GM12878 (cell line): Measurements from ENCODE around the gene TGFBR3. TPM values are rescaled to one million over a fixed set of nuclear protein-coding genes. Genes with fewer than 3 reads are reported as not detected.

Experiments
- ATAC-seq: fragments of 200-7000 bp; cut with Tn5 transposase; 3 replicates; pipeline ENCODE4 v1.9.1; 2020; ENCODE audit warnings: mild to moderate bottlenecking, moderate library complexity
- BruUV-seq: library from RNA; stranded (reverse); fragments of 400-500 nt; replicated peaks from 2 replicates; lab custom pipeline; 2021; lab: Mats Ljungman, UMichigan
- CTCF ChIA-PET: fragments of 300-600 bp; sonication (Branson Sonifier 250); formaldehyde crosslinking; extraction: SDS; loops from one replicate; lab custom pipeline; 2021; ENCODE audit warnings: inconsistent platforms; lab: Yijun Ruan, JAX
- POLR2A ChIA-PET: fragments of 350-600 bp; formaldehyde crosslinking; extraction: SDS; loops from one replicate; lab custom pipeline; 2021; ENCODE audit warnings: inconsistent platforms; lab: Charles Lee
- RAD21 ChIA-PET: fragments of 300-600 bp; sonication (Branson Sonifier 250); formaldehyde crosslinking; loops from one replicate; lab custom pipeline; 2023; ENCODE audit warnings: antibody characterized with exemption; ENCODE audit not compliant: unreplicated experiment; lab: Charles Lee
- SMC1A ChIA-PET: fragments of 300-600 bp; sonication (Branson Sonifier 250); formaldehyde crosslinking; loops from one replicate; lab custom pipeline; 2023; ENCODE audit not compliant: unreplicated experiment, uncharacterized antibody; lab: Charles Lee
- DNase-seq: peaks from one replicate; pipeline ENCODE4 v3.0.0-alpha.2; 2011; ENCODE audit warnings: low read depth, low spot score
- FAIRE-seq: peaks from 3 replicates; lab custom pipeline; 2011; peaks lifted over from hg19 to GRCh38; lab: Jason Lieb, UNC
- H2AFZ ChIP-seq: 2 replicates; pipeline ENCODE4 v1.6.0; 2011; ENCODE audit warnings: low read depth, low read length, control low read depth; ENCODE audit not compliant: control insufficient read depth
- H3K27ac ChIP-seq: 2 replicates; pipeline ENCODE4 v1.5.1; 2011; ENCODE audit warnings: control low read depth; ENCODE audit not compliant: control insufficient read depth, insufficient read depth
- H3K27me3 ChIP-seq, 2 experiments: replicated peaks in 1 of 2; 2 replicates each; pipeline versions ENCODE4 v1.6.0 to v1.6.1; 2011; ENCODE audit warnings: low read length in 1 of 2; ENCODE audit not compliant: control insufficient read depth in 2 of 2, insufficient read depth in 2 of 2
- H3K36me3 ChIP-seq, 2 experiments: 2 replicates each; pipeline ENCODE4 v1.5.1; 2011; ENCODE audit warnings: low read length in 1 of 2; ENCODE audit not compliant: control insufficient read depth in 2 of 2, insufficient read depth in 2 of 2
- H3K4me1 ChIP-seq: 2 replicates; pipeline ENCODE4 v1.6.1; 2011; ENCODE audit warnings: mild to moderate bottlenecking, low read length, moderate library complexity, mixed read lengths; ENCODE audit not compliant: control insufficient read depth, insufficient read depth
- H3K4me2 ChIP-seq: 2 replicates; pipeline ENCODE4 v1.6.0; 2011; ENCODE audit warnings: control low read depth; ENCODE audit not compliant: control insufficient read depth, insufficient read depth
- H3K4me3 ChIP-seq: fragments of 200-600 bp; sonication (generic); 2 replicates; pipeline ENCODE4 v1.5.1; 2016
- H3K79me2 ChIP-seq: 2 replicates; pipeline ENCODE4 v1.6.0; 2011; ENCODE audit warnings: low read length; ENCODE audit not compliant: control insufficient read depth, insufficient read depth
- H3K9ac ChIP-seq: 2 replicates; pipeline ENCODE4 v1.8.0; 2011; ENCODE audit warnings: low read length, control low read depth, mixed read lengths; ENCODE audit not compliant: control insufficient read depth, insufficient read depth
- H3K9me3 ChIP-seq: replicated peaks from 3 replicates; pipeline ENCODE4 v1.5.1; 2011; ENCODE audit warnings: mild to moderate bottlenecking, low read length; ENCODE audit not compliant: control insufficient read depth, insufficient read depth
- H4K20me1 ChIP-seq: 2 replicates; pipeline ENCODE4 v1.6.0; 2011; ENCODE audit not compliant: control insufficient read depth, insufficient read depth
- CBX3 ChIP-seq: fragments of 200-600 bp; sonication (generic); IDR thresholded peaks from 2 replicates; pipeline ENCODE4 v1.6.1; 2016; ENCODE audit warnings: low read depth, borderline replicate concordance
- CREM ChIP-seq: IDR thresholded peaks from 2 replicates; pipeline ENCODE4 v1.6.1; 2014; ENCODE audit warnings: antibody characterized with exemption, low read depth
- DPF2 ChIP-seq: fragments of 450-650 bp; IDR thresholded peaks from 2 replicates; pipeline ENCODE4 v1.6.1; 2017; ENCODE audit warnings: mild to moderate bottlenecking
- FOXK2 ChIP-seq: fragments of 450-650 bp; IDR thresholded peaks from 2 replicates; pipeline ENCODE4 v1.6.1; 2017; ENCODE audit warnings: mild to moderate bottlenecking, moderate library complexity
- FOXM1 ChIP-seq: IDR thresholded peaks from 2 replicates; pipeline ENCODE4 v1.6.1; 2012; ENCODE audit warnings: low read depth, mild to moderate bottlenecking, inconsistent platforms, low read length, moderate library complexity
- NFIC ChIP-seq: IDR thresholded peaks from 2 replicates; pipeline ENCODE4 v1.6.1; 2012; ENCODE audit warnings: low read depth, mild to moderate bottlenecking, inconsistent platforms, low read length, moderate library complexity
- NR2F1 ChIP-seq: fragments of 450-650 bp; conservative IDR thresholded peaks from 2 replicates; pipeline ENCODE4 v1.6.1; 2017; ENCODE audit warnings: mild to moderate bottlenecking
- PAX8 ChIP-seq: fragments of 450-650 bp; IDR thresholded peaks from 2 replicates; pipeline ENCODE4 v1.6.1; 2017; ENCODE audit warnings: mild to moderate bottlenecking, moderate library complexity
- USF1 ChIP-seq: IDR thresholded peaks from 2 replicates; pipeline ENCODE4 v1.6.1; 2011; ENCODE audit warnings: borderline replicate concordance, low read depth, mild to moderate bottlenecking, moderate library complexity, mixed read lengths, low read length; ENCODE audit not compliant: insufficient read depth; ENCODE audit errors: extremely low read length
- ZBTB40 ChIP-seq: fragments of 450-650 bp; IDR thresholded peaks from 2 replicates; pipeline ENCODE4 v1.6.1; 2016; ENCODE audit warnings: mild to moderate bottlenecking, moderate library complexity, borderline replicate concordance
- WGBS: methylation state at CpG from one replicate; pipeline ENCODE4 v1.1.6; 2016; ENCODE audit warnings: low lambda C conversion rate; ENCODE audit not compliant: insufficient replicate concordance, insufficient coverage; ENCODE audit errors: missing lambda C conversion rate; 5-methylcytosine and 5-hydroxymethylcytosine counted together
- in situ Hi-C: fragments of 300-500 bp; cut with MboI; formaldehyde crosslinking; loops from 9 replicates; pipeline ENCODE4 v1.14.3; 2018; ENCODE audit warnings: mixed read lengths
- intact Hi-C: fragments of 100-400 bp; cut with micrococcal nuclease; formaldehyde crosslinking; loops from one replicate; pipeline ENCODE4 v1.14.2; 2022; ENCODE audit not compliant: unreplicated experiment
- polyA plus RNA-seq, 11 experiments: library from polyadenylated mRNA; depleted of rRNA in 4 of 11; unstranded in 6 of 11; stranded (reverse) in 5 of 11; fragments of >200 nt; fragmentation: Nextera tagmentation in 4 of 11; fragmentation: Illumina TruSeq in 1 of 11; extraction: Ambion mirVana in 4 of 11; extraction: Trizol in 1 of 11; gene quantifications; 1 replicate in 1 of 11; 2 replicates in 10 of 11; pipeline versions ENCODE4 v1.2.1 to v1.2.3, GENCODE V29; 2011 to 2016; ENCODE audit warnings: inconsistent platforms in 2 of 11, missing spikeins in 2 of 11, low read depth in 1 of 11
- total RNA-seq, 4 experiments: library from RNA; depleted of rRNA in 3 of 4; stranded (reverse); fragments of >200 nt in 3 of 4; fragmentation: Illumina TruSeq in 1 of 4; extraction: Trizol in 1 of 4; gene quantifications; 2 replicates each; pipeline versions ENCODE4 v1.2.1 to v1.2.3, GENCODE V29; 2013 to 2021

The TGFBR3 gene
- total and polyA plus RNA-seq, 10 of the 15 experiments (the other 5 are each of a cell fraction or from before 2014, with no cell fraction given), result 2.7 to 16.5 (median 12.6) TPM

GRCh38 chr1:91736715-91737615, 149.0 kb downstream of the TGFBR3 start:
- in situ Hi-C loops, result no loop called here
- no peak for FAIRE-seq
- BruUV-seq, result no TSS peak

More at GRCh38 chr1:91736715-91737615, 149.0 kb downstream of the TGFBR3 start:
- no peaks in the 10 kb centered on the region for H3K79me2 ChIP-seq
- H3K9me3 ChIP-seq, result no peaks in the 10 kb centered on the region
- no peak for DNase-seq
- no peaks in the 10 kb centered on the region for H4K20me1 ChIP-seq
- H3K4me2 ChIP-seq, result no peak overlapping the region
- SMC1A ChIA-PET, result interaction anchor here (0.9 to 1.2 kb wide), 3 partner anchors 10 to 68 kb away, joined by 3 read pairs; no protein-coding TSS in a partner anchor
- TF ChIP-seq NFIC, result no peak
- no peak for TF ChIP-seq DPF2
- TF ChIP-seq NR2F1, result no peak
- TF ChIP-seq ZBTB40, result no peak
- TF ChIP-seq USF1, result no peak
- no peak for TF ChIP-seq CBX3
- TF ChIP-seq CREM, result no peak
- no peak for TF ChIP-seq PAX8
- no peak for TF ChIP-seq FOXM1
- TF ChIP-seq FOXK2, result no peak
- no peak overlapping the region for H2AFZ ChIP-seq
- intact Hi-C loops, result no loop called here
- no peak overlapping the region for H3K27ac ChIP-seq
- H3K9ac ChIP-seq, result no peak overlapping the region
- ATAC-seq, result no peak
- H3K36me3 ChIP-seq, result no peaks in the 10 kb centered on the region; a peak in 1 of 4 replicates
- 88% methylated on average over 13 of the region's 13 CpGs for WGBS
- no peaks in the 10 kb centered on the region for H3K27me3 ChIP-seq
- peaks cover 14% of the 10 kb centered on the region for H3K4me1 ChIP-seq
- POLR2A ChIA-PET, result no interaction called here
- CTCF ChIA-PET, result interaction anchor here (1.3 kb wide), 1 partner anchor 15 kb away, joined by 3 read pairs; no protein-coding TSS in a partner anchor
- RAD21 ChIA-PET, result no interaction called here
- no peak overlapping the region for H3K4me3 ChIP-seq
